SU-DHL-6 (cell line): ENCODE data around the gene SLC18A2.

ENCODE experiments used
- H2AFZ ChIP-seq: fragments of 200-600 bp; sonication (generic); 2 replicates; pipeline ENCODE4 v1.6.1; 2014; ENCODE audit warnings: low read depth, mild to moderate bottlenecking, moderate library complexity, mixed read lengths, antibody characterized with exemption, low read length; ENCODE audit not compliant: severe bottlenecking
- H3F3A ChIP-seq: fragments of 200-600 bp; shearing (Covaris generic); 2 replicates; pipeline ENCODE4 v1.6.0; 2016; ENCODE audit warnings: antibody characterized with exemption, mild to moderate bottlenecking; ENCODE audit not compliant: insufficient read depth
- H3K27ac ChIP-seq: fragments of 200-600 bp; sonication (generic); 2 replicates; pipeline ENCODE4 v1.5.1; 2016; ENCODE audit warnings: low read depth, mild to moderate bottlenecking, low read length, moderate library complexity, mixed read lengths
- H3K27me3 ChIP-seq: fragments of 200-600 bp; sonication (generic), shearing (Covaris generic); 2 replicates; pipeline ENCODE4 v1.6.0; 2014; ENCODE audit warnings: mild to moderate bottlenecking, low read length
- H3K36me3 ChIP-seq: fragments of 200-600 bp; sonication (generic); 2 replicates; pipeline ENCODE4 v1.6.1; 2014; ENCODE audit warnings: mild to moderate bottlenecking, low read length, mixed read lengths
- H3K4me2 ChIP-seq: fragments of 300-600, 200-600 bp; shearing (Covaris generic), sonication (generic); 2 replicates; pipeline ENCODE4 v1.6.0; 2014; ENCODE audit warnings: low read length, low read depth, mild to moderate bottlenecking; ENCODE audit not compliant: poor library complexity, severe bottlenecking
- H3K4me3 ChIP-seq: fragments of 200-600 bp; sonication (generic); 2 replicates; pipeline ENCODE4 v1.5.1; 2014; ENCODE audit warnings: antibody characterized with exemption, low read length, mild to moderate bottlenecking, mixed read lengths; ENCODE audit not compliant: insufficient read depth, poor library complexity, severe bottlenecking
- H3K79me2 ChIP-seq: fragments of 200-600 bp; sonication (generic); 2 replicates; pipeline ENCODE4 v1.6.1; 2014; ENCODE audit warnings: mild to moderate bottlenecking, low read length, moderate library complexity; ENCODE audit not compliant: insufficient read depth
- H3K9ac ChIP-seq: fragments of 200-600 bp; sonication (generic); 2 replicates; pipeline ENCODE4 v1.7.0; 2014; ENCODE audit warnings: mild to moderate bottlenecking, low read length
- H3K9me2 ChIP-seq: fragments of 200-600 bp; sonication (generic); replicated peaks from 2 replicates; pipeline ENCODE4 v1.6.1; 2014; ENCODE audit warnings: low read length; ENCODE audit not compliant: insufficient read depth
- H3K9me3 ChIP-seq: fragments of 200-600 bp; sonication (generic); 2 replicates; pipeline ENCODE4 v1.6.1; 2014; ENCODE audit warnings: low read length, mixed read lengths; ENCODE audit not compliant: insufficient read depth
- H4K20me1 ChIP-seq: fragments of 200-600 bp; sonication (generic); 2 replicates; pipeline ENCODE4 v1.6.1; 2014; ENCODE audit warnings: low read depth, mild to moderate bottlenecking, antibody characterized with exemption, low read length, moderate library complexity, mixed read lengths
- EZH2phosphoT487 ChIP-seq: fragments of 200-600 bp; sonication (generic), shearing (Covaris generic); conservative IDR thresholded peaks from 2 replicates; pipeline ENCODE4 v1.6.1; 2018; ENCODE audit warnings: mild to moderate bottlenecking, antibody characterized with exemption, low read length, moderate library complexity, mixed read lengths
- TF ChIP-seq, protein P1 (sequence below): fragments of 200-600 bp; sonication (generic); IDR thresholded peaks from one replicate; pipeline ENCODE4 v1.5.1; 2017; ENCODE audit warnings: antibody characterized with exemption, mild to moderate bottlenecking, low read length, moderate library complexity; ENCODE audit not compliant: insufficient read depth, poor library complexity, severe bottlenecking

Gene SLC18A2

GRCh38 chr10:117217196-117217761 lies 23.6 kb upstream of the SLC18A2 start:
- no peak for TF ChIP-seq EZH2phosphoT487
- TF ChIP-seq, protein P1, sequence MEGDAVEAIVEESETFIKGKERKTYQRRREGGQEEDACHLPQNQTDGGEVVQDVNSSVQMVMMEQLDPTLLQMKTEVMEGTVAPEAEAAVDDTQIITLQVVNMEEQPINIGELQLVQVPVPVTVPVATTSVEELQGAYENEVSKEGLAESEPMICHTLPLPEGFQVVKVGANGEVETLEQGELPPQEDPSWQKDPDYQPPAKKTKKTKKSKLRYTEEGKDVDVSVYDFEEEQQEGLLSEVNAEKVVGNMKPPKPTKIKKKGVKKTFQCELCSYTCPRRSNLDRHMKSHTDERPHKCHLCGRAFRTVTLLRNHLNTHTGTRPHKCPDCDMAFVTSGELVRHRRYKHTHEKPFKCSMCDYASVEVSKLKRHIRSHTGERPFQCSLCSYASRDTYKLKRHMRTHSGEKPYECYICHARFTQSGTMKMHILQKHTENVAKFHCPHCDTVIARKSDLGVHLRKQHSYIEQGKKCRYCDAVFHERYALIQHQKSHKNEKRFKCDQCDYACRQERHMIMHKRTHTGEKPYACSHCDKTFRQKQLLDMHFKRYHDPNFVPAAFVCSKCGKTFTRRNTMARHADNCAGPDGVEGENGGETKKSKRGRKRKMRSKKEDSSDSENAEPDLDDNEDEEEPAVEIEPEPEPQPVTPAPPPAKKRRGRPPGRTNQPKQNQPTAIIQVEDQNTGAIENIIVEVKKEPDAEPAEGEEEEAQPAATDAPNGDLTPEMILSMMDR = no peak
- Histone ChIP-seq H3K27me3 (no peaks in the 10 kb centered on the region), H3K9me3 (no peaks in the 10 kb centered on the region), H3K4me3 (no peak overlapping the region), H3K79me2 (no peaks in the 10 kb centered on the region), H2AFZ (peak overlapping the region; percentile 74), H4K20me1 (no peaks in the 10 kb centered on the region), H3K9me2 (no peaks in the 10 kb centered on the region), H3K9ac (peak overlapping the region; percentile 23; the same call in 1 of the 2 replicates), H3K36me3 (no peaks in the 10 kb centered on the region), H3F3A (no peaks in the 10 kb centered on the region), H3K4me2 (peak overlapping the region; percentile 50), H3K27ac (no peak overlapping the region)

DNA sequence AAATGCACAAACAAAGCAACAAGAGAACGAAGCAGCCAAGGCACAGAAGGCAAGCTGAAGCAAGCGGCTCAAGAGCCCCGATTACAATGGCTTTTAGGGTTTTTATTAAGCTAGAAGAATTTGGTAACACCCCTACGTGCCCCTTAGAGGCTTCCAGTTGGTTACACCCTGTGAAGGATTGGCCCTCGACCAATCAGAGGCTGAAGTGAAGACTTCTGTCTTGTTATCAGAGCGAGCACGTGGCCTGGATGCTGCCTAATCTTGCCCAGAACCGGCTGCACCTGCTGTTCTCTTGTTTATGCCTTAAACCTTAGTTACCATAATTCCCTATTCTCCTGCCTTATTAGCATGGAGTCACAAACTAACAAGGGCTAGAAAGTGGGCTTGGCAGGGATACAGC lies 22.3 kb upstream of the SLC18A2 start:
- Histone ChIP-seq H3K79me2 (no peaks in the 10 kb centered on the region), H3K4me3 (no peak overlapping the region), H3K27ac (no peak overlapping the region), H3K27me3 (no peaks in the 10 kb centered on the region), H3K9me3 (no peaks in the 10 kb centered on the region), H3F3A (no peaks in the 10 kb centered on the region), H3K4me2 (no peak overlapping the region), H2AFZ (no peak overlapping the region), H4K20me1 (no peaks in the 10 kb centered on the region), H3K9me2 (no peaks in the 10 kb centered on the region), H3K36me3 (no peaks in the 10 kb centered on the region), H3K9ac (no peak overlapping the region)
- no peak for TF ChIP-seq EZH2phosphoT487
- TF ChIP-seq, protein P1 = no peak

GRCh38 chr10:117221156-117221711 lies 19.7 kb upstream of the SLC18A2 start:
- Histone ChIP-seq H4K20me1 (no peaks in the 10 kb centered on the region), H3K4me2 (no peak overlapping the region), H3K9me3 (no peaks in the 10 kb centered on the region), H3K27me3 (no peaks in the 10 kb centered on the region), H3K4me3 (no peak overlapping the region), H3K27ac (no peak overlapping the region), H3K79me2 (no peaks in the 10 kb centered on the region), H2AFZ (no peak overlapping the region), H3K36me3 (no peaks in the 10 kb centered on the region), H3K9me2 (no peaks in the 10 kb centered on the region), H3F3A (no peaks in the 10 kb centered on the region), H3K9ac (no peak overlapping the region)
- no peak for TF ChIP-seq EZH2phosphoT487
- TF ChIP-seq, protein P1 = no peak
